DMS 273 (cell line): ENCODE measurements around the gene CDH2.

Experiments used
- DNase-seq: peaks from one replicate; lab custom pipeline; 2025; ENCODE audit not compliant: unreplicated experiment; lab: John Stamatoyannopoulos, UW

Gene CDH2

DNA sequence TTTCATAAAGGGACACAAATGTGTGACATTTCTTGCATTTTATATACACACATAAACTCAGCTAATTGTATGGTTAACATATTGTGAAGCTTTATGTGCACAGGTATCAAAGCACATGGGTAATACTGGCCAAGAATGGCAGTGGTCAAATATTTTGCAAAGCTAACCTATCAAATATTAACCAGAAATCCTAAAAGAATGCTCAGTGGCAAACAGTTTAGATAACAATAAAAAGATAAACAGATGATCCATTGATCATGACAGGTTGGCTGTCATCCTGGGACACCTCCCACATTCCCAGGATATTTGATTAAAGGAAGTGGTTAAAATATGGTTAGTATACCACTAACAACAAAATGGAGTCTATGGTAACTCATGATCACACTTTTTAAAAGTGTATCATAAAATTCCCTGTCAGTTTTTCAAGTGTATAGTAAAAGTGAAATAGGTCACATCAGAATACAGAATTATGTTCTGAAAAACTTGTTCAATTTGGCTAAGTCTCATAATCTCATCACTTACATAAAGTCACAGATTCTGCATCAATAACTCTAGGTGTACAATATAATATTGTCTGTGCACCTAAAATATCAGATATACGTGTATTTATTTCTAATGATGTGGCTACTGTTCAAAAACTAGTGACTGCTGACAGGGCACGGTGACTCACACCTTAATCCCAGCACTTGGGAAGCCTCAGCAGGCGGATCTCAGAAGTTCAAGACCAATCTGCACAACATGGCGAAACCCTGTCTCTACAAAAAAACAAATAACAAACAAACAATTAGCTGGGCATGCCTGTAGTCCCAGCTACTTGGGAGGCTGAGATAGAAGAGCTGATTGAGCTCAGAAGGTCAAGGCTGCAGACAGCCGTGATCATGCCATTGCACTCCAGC, 48.9 kb downstream of the CDH2 start:
- no peak for DNase-seq

DNA sequence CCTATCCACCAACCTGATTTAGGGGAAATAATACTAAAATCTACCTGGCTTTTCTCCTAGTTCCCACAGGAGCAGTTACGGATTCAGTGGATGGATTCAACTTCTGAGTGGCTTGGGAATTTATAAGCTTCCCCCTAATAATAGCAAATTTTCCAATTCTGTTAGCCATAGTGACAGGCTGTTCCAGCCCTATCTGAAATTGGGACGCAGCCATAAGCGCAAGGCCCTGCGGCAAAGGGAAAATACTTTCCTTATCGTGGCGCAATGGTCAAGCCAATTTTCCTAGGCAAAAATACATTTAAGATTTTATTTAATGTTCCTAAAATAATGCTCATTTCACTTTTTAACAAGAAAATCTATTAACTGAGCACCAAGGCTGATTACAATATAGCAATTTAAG, 49.7 kb downstream of the CDH2 start:
- DNase-seq, result no peak

DNA sequence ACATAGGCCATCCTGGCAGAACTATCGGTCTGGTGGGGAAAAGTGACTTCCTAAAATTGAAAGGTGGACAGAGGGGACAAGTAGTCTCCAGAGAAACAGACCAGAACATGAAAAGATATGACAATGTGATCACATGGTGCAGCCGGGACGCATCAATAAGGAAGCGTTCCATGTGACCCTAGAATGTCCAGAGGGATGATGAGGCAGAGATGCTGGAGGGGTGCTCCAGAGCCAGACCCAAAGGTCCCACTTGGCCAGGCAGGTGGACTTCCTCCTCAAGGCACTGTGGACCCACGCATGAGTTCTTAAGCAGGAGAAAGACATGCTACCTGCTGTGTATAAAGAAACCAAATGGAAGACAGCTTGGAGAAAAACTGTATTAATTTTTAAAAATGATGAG, 50.2 kb downstream of the CDH2 start:
- no peak for DNase-seq

DNA sequence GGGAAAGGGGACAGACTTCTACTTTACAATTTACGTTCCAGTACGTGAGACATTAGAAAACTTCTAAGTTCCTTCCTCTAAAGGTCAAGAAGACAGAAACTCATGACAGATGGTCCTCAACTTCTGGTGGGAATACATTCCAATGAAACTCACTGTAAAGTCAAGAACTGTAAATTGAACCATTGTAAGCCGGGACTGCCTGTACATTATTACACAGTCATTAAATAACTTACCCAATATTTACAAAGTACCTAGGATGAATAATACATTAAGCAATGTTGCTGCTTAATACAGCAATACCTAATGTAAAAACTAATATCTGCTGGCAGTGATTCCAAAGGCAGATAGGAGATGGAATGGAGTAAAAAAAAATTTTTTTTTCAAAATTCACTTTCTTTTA, 51.9 kb downstream of the CDH2 start:
- peak; percentile 9 for DNase-seq

DNA sequence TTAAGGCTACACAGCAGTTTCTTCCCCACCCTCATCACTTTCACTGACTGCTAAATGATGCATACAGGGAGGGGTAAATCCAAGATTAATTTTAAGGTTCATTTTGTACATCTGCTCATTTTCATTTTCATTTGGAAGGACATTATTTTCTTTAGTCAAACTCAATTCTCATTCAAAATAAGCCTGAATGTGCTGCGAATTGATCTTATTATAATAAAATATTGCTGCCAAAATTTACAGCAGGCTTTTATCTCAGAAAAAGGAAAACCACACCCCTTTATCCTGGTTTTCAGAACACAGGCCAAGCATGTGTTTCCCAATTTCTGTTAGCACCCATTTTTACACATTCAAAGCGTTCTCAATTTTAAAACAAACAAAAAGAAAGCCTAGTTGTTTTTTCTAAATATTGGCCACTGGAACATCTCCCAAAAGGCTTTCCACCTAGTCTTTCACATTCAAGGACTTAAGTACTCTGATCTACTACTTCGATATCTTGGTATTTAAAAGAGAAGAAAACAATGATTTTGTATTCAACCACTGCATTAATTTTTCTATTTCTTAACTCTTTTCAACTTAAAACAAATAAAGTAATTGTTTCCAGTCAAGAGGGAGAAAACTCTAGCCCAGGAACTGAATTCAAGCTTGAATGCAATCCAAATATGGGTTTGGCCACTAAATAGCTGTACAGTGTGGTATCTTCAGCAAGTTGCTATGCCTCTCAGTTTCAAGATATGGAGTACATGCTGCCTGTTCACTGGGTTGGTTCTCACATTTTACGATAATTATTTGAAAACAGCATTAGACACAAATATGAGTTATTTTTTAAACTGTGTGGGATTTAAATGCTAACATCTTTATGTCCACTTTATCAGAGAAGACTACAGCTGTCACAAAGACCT, 52.5 kb downstream of the CDH2 start:
- DNase-seq, result no peak

DNA sequence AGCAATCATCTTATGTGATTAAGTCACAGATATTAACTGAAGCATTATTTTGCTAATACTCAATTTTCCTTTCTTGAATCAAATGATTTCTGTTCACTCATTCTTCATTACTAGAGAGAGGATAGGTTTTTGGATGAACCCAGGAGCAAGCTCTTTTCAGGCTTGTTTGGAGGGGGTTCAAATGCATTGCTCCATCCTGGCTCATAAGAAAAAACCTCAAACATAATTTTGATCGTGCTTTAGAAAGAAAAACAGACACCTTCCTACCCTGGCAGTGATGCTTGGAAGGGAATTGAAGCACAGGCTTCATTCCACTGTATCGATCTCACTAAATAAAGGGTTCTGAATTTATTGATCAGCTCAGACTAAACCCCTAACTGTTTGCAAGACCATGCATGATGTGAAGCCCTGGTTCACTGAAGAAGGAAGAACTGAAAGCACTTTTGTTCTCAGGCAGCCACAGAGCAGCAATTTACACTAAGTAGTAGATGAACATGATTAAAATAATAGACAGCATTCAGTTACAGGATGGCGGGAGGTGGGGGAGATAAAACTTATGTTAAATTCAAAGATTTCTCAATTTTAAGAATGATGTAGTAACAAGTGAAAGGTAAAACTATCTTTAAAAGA, 53.4 kb downstream of the CDH2 start:
- DNase-seq, result no peak

DNA sequence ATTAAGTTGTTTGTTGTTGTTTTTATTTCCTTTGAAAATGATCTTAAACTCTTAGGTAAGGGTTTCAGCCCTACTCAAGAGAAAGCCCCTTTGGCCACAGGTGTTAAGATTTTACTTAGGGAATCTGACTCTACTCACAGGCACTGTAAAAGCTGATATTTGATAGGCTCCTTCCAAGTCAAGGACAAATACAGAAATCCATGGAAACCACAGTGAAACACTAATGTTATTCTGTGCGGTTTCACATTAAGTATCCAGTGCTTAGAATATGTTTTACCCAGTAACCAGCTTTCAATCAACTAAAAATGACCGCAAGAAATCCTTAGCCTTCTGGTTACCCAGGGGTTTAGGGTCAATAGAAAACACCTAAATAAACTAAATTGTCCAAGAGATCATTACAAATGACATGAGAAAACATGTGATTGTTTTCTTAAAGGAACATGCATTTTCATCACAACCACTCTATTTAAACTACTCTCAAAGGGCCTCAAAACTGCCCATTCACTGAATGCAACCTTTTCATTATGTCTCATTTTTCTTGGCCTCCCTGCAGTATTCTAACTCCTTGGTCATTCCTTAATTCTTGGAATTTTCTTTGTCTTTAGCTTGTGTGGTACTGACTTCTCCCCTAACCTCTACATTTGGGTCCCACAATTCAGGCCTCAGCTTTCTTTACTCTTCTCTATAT, 56.0 kb downstream of the CDH2 start:
- DNase-seq, result no peak

DNA sequence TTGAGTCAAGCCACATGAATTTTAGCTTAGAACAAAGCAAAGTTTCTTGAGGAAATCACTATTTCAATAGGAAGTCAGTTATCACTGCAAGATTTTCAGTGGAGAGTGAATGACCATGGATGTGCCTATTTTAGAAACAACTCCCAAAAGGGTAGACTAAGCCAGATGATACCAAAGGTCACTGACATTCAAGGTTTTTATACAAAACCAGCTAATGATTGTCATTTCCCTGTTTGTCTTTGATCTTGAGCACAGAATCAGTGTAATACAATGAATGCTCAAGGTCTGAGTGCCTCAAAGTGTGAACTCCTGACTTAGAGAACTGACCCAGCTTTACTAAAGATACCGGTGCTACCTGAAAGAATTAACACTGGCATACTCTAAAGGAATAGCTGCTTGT, 60.5 kb downstream of the CDH2 start:
- no peak for DNase-seq

DNA sequence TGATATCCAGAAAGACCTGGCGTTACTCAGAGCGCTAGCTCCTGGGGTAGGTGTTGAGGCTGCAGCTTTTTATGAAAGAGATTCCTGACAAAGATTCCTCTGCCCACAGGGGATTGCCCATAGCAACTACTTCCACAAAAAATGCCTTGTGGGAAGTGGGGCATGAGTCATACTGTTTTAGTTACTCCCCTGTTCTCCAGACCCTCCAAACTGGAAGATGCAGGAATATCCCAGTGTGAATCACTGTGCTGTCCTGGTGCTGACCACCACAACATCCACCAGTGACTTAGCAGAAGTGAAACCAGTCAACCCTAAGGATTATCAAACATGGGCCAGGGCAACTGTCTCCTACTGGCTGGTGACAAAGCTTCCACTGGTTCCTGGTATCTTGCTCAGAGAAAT, 61.8 kb downstream of the CDH2 start:
- DNase-seq, result no peak

DNA sequence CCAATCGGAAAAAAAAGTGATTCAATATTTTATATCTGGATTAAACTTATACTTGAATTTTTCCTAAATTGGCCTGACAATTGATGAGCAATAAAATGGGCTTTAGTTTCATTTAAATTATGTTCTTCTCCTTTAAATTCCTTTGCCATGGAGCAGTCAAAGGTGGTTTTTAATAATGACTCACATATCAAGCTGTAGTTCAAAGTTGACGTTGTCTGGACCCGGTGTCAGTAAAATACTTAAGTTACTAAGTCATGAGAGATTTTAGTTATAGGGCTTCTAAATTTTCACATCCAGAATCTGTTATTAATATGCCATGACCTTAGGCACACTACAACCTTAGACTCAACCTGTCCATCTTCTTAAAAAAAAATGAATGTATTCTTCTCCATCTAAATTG, 62.5 kb downstream of the CDH2 start:
- no peak for DNase-seq

DNA sequence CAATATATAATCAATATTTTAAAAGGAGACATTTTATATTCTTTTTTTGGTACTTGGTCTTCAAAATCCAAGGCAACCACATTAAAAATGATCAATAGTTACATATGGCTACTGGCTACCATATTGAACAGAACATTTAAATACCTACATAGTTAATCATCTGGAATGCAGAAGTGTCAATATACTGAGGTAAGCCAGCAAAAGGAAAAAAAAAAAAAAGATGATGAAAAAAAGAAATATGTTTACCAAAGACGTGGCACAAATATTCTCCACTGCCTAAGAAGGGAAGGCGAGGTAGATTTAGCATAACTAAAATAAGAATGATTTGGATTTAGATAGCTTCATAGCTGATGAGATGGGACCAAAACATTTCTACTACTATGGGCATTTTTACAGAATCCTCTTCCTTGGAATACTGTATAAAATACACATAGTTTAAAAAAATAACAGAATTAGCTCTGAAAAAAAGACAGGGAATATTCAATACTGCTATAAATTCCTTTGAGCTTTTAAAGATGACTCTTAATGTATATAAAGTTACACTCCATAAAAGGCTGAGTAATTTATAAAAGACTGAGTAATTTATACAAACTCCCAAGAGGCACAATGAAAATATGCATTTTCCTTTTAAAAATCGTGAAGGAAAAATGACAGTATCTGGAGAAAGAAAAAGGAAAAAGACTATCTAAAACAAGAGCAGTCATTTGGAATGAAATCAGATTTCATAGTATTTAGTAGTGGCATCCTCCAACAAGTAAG, 63.5 kb downstream of the CDH2 start:
- DNase-seq, result no peak

DNA sequence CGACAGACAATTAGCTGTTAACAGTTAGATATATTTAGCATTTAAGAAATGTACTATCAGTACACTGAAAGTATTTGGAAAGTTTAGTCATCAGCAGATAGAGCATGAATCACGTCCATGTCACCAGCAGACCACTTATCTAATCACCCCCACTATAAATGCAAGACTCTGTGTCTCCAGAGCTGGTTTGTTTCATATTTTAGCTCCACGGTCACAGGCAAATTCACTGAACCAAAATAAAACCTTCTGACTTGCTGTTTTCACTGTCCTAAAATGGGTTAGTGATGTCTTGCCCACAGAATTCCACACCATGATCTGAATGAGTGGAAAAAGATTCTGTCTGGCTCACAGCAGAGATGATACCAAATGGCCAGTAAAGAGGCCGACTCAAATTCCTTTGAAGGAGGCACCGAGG, 64.9 kb downstream of the CDH2 start:
- DNase-seq, result no peak

DNA sequence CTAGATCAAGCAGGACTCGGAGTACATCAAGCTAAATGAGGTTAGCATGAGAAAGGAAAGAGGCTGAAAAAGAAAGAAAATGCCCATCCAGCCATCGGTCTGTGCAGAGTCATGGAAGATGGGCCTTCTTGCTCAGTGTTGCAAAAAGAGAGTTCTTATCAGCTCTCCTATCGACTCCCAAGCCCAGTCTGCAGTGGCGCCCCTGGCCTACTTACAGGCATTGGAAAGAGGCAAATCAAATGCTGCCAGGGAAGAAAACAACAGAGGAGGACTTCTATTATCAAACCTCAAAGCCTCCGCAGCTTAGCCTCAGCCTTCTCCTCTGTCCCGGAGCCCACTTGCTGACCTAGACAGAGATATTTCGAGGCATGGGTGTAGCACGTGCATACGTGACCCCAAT, 66.0 kb downstream of the CDH2 start:
- DNase-seq, result no peak

DNA sequence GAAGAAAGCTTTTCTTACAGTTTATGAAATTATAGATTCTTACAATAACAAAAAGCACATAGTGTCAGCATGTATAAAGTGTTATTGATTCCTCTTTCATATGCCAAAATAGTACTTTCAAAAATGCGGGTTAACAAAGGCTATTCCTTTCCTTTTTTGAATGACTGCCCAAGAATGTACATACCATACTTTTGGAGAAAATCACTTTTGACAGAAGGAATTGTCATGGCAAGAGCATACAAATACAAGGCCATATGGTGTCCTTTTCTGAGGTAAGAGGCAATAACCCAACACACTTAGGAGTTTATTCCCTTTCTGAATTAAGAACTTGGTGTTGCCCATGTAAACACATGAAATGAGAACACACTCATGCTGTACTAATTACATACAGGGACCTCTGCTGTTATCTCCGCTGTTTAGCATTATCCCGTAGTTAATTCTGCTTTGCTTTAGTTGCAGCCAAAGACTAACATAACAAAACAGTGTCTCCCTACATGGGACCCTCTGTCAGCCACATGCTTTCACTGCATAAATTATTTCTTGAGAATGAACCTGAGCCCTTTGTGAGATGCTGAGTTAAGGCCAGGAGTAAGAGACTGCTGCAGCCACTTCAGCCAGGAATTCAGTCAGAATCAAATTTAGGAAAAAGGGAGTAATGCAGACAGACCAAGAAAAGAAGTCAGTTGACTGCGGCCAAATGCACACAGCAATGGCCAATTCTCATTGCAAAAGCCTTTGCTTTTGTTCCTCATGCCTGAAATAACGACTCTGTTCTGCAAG, 67.0 kb downstream of the CDH2 start:
- DNase-seq, result peak; percentile 59

DNA sequence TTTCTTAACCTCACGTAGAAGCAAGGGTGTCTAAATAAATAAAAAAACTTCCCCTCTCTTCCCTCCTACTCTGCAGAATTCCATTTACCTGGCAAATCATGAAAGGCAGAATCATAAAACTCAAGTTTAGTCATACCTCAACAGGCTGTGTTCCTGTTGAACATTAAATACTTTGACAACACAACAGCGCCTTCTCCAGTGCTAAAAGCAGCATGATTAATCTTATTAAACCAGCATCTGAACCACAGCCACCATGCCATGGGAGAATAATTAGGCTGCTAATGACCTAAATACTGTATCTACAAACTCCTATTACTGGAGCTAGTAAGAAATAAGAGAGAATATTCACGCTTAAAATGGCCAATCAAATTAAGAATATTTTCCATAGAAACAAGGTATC, 68.1 kb downstream of the CDH2 start:
- peak; percentile 36 for DNase-seq

DNA sequence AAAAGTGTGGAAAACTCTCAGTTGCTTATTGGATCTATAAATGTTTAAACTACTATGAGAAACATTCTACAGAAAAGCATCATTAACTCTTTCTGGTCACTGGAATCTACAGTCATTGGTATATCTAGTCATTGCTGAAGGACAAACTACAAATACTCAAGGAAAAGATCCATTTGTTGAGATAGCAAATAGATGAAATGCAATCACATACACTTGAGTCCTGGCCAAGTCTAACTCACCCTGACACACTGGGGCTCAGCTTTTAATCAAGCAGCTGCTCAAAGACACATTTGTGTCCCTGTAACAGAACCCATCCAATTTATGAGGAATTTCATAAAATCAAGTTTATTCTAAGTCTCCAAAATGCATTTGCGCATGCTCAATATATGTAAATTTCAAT, 68.7 kb downstream of the CDH2 start:
- DNase-seq, result peak; percentile 4

DNA sequence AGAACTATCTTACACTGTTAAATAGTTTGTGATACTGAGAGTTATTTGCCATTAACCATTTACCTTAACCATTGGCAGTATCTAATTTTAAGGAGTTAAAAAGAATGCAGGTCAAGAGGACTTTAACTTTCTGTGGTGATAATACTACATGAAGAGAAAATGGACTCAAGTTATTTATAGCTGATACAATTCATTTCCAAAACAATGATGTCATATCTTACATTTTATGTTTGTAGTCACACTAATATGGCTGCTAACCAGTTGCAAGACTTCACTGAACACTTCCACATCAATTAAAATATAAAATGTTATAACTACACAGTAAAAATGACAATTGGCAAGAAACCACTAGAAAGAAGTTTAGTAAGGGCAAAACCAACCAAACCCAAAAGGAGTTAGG, 77.7 kb downstream of the CDH2 start:
- no peak for DNase-seq

DNA sequence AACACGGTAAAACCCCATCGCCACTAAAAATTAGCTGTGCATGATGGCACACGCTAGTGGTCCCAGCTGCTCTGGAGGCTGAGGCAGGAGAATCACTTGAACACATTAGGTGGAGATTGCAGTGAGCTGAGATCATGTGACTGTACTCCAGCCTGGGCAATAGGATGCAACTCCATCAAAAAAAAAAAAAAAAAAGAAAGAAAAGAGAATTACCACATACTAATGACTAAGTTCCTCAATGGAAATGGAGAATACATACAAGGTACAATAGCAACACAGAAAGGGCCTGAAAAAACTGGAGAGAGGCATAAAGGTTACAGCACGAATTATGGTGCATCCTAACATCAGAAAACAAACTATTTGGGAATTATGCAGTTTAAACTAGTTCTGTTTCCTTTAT, 81.3 kb downstream of the CDH2 start:
- no peak for DNase-seq

DNA sequence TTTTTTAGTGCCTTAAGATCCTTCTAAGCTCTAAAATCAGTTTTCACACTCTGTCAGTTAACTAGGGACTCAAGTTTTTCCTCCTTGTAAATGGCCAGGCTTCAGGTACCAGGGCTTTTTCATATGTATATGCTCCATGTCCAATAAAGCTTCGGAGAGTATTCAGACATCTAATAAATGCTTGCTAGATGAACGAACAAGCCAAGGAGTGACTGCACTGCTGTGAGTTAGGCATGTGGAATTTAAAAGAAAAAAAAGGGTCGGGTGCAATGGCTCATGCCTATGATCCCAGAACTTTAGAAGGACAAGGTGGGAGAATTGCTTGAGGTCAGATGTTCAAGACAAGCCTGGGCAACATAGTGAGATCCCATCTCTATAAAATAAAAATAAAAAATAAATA, 81.9 kb downstream of the CDH2 start:
- DNase-seq, result no peak

DNA sequence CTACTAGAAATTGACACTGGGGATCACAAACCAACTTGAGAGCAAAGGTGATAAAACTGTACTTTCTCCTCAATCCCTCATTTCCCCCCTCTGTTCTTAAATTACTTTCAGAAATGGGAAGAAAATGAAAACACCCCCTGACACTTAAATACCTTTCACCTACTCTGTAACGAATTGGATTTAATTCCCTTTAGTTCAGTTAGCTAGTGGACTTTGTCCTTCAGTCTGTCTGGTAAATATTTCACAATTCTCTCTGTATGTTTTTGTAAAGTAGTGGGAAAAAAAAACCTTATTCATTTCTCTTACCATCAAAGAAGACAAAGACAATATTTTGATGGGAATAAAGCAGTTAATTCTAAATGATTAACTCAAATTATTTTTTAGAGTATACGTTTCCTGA, 85.7 kb downstream of the CDH2 start:
- no peak for DNase-seq
